ENCODE data around the gene AGR2.

The AGR2 gene

GRCh38 chr7:16812542-16813231 is 7.9 kb upstream of the AGR2 start:
- DNase-seq = no peak

DNA sequence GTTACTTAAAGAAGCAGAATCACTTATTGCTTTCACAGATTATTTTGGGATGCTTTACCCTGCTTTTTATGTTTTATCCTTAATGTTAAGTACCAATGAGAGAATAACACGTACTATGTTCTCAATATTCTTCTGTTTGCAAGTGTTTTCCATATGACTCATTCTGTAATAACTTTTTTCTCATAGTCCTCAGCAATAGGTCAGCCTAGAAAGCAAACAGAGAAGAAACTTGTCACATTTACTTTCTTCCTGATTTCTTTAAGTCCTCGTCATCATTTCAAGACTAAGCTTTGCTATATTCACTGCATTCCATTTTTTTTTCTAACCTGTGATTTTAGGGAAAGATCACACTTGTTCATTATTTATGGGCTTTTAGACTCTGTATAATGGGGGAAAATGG is 6.8 kb upstream of the AGR2 start:
- DNase-seq = no peak

DNA sequence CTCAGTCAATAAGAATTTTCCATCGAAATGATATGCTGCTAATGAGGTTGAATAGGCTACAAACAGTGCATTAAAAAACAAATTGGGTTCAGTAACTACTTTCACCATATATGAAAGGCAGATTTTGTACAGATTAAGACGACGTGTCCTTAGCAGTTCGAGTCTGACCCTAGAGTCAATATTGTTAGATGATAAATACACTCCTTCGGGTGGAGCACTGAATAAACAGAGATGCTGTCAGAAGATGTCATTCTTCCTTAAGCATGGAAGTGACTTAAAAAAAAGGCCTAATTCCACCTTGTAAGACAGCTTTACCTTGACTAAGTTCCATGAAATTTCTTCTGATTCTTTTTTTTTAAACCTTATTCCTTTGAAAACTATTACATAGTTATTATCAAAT is 5.8 kb upstream of the AGR2 start:
- DNase-seq = no peak

- no peak for DNase-seq
Observed at GRCh38 chr7:16810112-16810511, 5.3 kb upstream of the AGR2 start.

GRCh38 chr7:16805441-16805840 is 642 bp upstream of the AGR2 start:
- DNase-seq = no peak

GRCh38 chr7:16803881-16804673 is 722 bp downstream of the AGR2 start:
- DNase-seq = no peak

GRCh38 chr7:16803125-16803524 is 1.7 kb downstream of the AGR2 start:
- DNase-seq = no peak

DNA sequence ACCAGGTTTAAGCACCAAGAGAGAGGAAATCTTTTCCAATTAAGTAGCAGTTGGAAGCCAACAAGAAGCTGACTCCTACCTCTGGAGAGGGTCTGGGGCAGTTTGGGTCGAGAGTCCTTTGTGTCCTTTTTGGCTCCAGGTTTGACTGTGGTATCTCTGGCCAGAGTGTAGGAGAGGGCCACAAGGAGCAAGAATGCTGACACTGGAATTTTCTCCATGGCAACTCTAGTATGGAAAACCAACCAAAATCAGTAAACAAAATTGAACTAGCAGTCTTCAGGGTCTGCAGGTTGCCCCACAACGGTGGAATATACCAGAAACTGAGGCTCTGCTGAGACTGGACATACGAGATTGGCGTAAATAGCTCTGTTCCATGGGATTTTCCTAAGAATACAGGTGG is 3.2 kb downstream of the AGR2 start:
- no peak for DNase-seq

- peak; percentile 15 for DNase-seq
Observed at GRCh38 chr7:16801111-16801542, 3.7 kb downstream of the AGR2 start.

GRCh38 chr7:16795624-16796023 is 9.2 kb downstream of the AGR2 start:
- no peak for DNase-seq

DNA sequence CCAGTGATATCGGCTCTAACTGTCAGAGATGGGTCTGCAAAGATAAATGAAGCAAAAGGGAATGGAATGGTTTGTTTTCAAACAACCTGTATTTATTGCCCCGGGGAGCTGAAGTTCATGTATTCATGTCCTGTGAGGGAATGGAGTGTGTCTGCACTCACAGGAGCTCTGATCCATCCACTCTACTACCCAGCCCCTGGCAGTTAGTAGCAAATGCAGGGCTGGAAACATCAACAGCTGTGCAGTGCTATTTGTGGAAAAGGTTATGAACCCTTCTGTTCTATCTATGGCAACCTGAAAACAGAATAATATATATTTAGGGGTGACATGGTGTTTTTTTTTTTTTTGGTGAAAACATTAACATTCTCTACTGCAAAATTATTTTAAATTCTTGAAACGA is 9.8 kb downstream of the AGR2 start:
- DNase-seq = no peak

DNA sequence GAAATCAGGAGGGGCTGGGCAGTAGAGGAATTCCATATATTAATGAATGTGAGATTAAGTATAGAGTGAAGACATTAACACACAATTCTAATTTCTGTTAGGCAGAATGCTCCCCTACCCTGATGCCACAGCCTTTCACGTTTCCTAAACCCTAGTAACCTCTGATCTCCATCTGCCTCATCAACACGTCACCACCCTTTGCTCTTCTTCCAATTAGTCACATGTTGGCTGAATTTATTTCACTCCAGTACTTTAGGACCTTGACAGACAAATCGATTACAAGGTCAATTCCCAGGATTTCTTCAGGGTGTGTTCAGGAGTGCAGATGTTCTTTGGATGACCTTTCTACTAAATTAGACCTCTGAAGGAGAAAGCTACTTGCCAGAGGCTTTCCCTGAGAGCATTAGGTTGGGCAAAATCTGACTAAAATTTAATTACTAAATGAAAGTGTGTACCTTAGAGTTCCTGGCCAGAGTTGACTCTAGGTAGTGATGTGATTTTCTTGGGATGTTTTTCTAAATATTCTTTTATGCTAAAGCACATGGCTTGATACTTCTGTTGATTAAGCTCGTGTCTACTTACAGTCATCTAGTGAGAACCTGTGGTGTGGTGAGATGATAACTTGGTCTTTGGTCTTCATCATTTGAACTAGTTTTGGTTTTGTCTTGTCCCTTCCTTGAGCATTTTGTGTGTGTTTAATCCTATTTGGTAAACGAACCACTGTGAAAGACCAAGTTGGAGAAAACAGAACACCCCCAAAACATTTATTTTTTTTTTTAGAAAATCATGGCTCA is 12.7 kb downstream of the AGR2 start:
- no peak for DNase-seq

DNA sequence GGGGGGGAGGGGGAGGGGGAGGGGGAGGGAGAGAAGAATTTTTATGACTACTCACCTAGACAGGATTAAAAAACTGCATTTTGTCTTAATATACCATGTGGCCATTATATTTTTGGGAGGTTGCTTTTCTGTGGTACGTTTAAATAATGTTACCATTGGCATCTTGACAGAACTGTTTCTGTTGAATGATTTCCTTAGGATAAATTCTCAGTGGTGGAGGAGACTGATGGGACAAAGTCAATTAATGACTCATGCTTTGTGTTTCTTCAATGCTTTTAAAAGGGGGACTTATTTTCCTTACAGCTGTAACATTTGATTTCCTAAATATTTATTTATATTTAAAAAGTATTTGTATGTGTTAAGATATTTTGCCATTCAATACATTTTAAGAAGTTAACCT is 13.7 kb downstream of the AGR2 start:
- DNase-seq = no peak

DNA sequence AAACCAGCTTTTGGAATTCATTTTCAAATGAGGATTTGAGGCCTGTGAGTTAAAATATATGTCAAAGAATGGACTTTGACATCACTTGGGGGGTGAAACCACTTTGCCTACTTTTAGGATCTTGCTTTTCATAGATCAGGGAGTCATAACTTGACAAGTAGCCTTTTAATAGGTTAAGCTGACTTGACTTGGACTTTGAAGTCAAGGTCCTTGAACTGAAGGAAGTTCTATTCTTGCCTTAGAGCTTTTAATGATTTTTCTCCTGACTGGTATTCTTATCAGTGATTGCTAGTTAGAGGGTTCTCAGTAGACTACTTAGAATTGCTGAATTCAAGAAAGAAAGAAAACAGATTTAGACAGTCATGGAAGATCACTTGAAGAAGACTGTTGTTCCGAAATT is 17.7 kb downstream of the AGR2 start:
- DNase-seq = no peak

DNA sequence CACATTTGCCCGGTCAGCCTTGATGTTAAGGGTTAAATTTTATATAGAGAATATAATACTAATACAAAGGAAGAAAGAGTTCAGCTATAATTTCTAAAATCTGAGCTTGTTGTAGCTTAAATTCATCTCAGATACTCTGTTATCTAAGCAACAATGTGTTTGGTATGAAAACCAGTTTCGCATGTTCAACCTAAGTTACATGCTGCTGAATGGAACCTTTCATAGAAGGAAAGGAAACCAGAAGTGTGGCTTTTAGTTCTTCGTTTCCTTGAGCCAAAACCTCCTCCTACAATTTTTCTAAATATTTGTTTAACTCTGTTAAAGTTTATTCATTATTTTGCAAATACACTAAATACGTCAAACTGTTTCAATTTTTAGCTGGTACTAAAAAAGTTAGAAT is 18.5 kb downstream of the AGR2 start:
- no peak for DNase-seq

- DNase-seq = no peak
Observed at GRCh38 chr7:16785846-16786245, 19.0 kb downstream of the AGR2 start.

GRCh38 chr7:16785321-16785720 is 19.5 kb downstream of the AGR2 start:
- DNase-seq = no peak

- DNase-seq = no peak
Observed at GRCh38 chr7:16780596-16780995, 24.2 kb downstream of the AGR2 start.

GRCh38 chr7:16779051-16779450 is 25.7 kb downstream of the AGR2 start:
- no peak for DNase-seq

- no peak for DNase-seq
Observed at GRCh38 chr7:16778476-16778875, 26.3 kb downstream of the AGR2 start.

- DNase-seq = no peak
Observed at GRCh38 chr7:16776053-16776452, 28.7 kb downstream of the AGR2 start.

DNA sequence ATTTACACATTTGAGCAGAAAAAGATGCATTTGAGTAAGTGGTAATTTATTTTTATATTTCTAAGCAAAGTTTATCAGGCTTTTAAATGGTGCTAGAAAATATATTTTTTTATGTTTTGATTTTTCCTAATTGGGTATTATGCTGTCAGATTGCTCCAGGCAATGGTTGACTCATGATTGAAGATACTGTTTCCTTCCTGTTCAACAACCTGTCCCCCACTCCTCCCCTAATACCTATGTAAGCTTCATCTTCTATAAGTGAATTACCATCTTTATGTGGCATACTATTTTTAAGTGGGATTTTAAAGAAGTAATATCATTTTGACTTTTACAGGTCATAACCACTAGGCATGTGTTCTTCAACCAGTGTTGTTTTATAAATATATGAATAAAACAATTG is 29.8 kb downstream of the AGR2 start:
- DNase-seq = no peak

- no peak for DNase-seq
Observed at GRCh38 chr7:16774294-16774693, 30.5 kb downstream of the AGR2 start.

DNA sequence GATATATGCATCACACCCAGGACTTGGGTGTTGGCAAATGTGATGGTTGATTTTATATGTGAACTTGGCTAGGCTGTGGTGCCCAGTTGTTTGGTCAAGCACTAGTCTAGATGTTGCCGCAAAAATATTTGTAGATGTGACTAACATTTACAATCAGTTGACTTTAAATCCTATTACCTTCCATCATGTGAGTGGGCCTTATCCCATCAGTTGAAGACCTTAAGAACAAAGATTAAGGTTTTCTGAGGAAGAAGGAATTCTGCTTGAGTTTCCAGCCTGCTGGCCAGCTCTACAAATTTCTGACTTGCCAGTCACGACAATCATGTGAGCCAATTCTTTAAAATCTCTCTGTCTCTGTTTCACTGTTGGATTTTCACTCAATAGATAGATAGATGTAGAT is 30.9 kb downstream of the AGR2 start:
- DNase-seq = no peak
